Nephron progenitor cell (in vitro differentiated cells): Measurements from ENCODE around the gene MOV10L1.

Experiments
- DNase-seq: peaks from one replicate; pipeline ENCODE4 v3.0.0; 2021
- H3K27ac Mint-ChIP-seq: 2 replicates; pipeline ENCODE4 v1.8.0; 2021; ENCODE audit warnings: mild to moderate bottlenecking, moderate library complexity, mixed read lengths
- H3K27me3 Mint-ChIP-seq: 2 replicates; pipeline ENCODE4 v1.8.0; 2021; ENCODE audit warnings: mild to moderate bottlenecking, low read depth, mixed read lengths; ENCODE audit not compliant: poor library complexity
- H3K36me3 Mint-ChIP-seq: 2 replicates; pipeline ENCODE4 v1.8.0; 2021; ENCODE audit warnings: low read depth, mixed read lengths
- H3K4me1 Mint-ChIP-seq: 2 replicates; pipeline ENCODE4 v1.8.0; 2021; ENCODE audit warnings: mixed read lengths
- H3K4me3 Mint-ChIP-seq: 2 replicates; pipeline ENCODE4 v1.8.0; 2021; ENCODE audit warnings: mild to moderate bottlenecking, moderate library complexity, mixed read lengths
- H3K9me3 Mint-ChIP-seq: 2 replicates; pipeline ENCODE4 v1.8.0; 2021; ENCODE audit warnings: mild to moderate bottlenecking, moderate library complexity, mixed read lengths
- CTCF ChIP-seq: fragments of 200-600 bp; sonication (generic); IDR thresholded peaks from 2 replicates; pipeline ENCODE4 v1.5.0; 2021; ENCODE audit warnings: antibody characterized with exemption

MOV10L1 gene

GRCh38 chr22:50080077-50080465 is 9.7 kb upstream of the MOV10L1 start:
- Mint-ChIP-seq H3K9me3 (no peaks in the 10 kb centered on the region), H3K4me3 (no peak overlapping the region), H3K27ac (peak overlapping the region; percentile 84), H3K27me3 (peaks cover 13% of the 10 kb centered on the region), H3K4me1 (peaks cover 52% of the 10 kb centered on the region), H3K36me3 (no peaks in the 10 kb centered on the region)
- DNase-seq, result no peak
- TF ChIP-seq CTCF, result no peak

GRCh38 chr22:50081426-50082196 is 8.2 kb upstream of the MOV10L1 start:
- Mint-ChIP-seq H3K27me3 (peaks cover 8% of the 10 kb centered on the region), H3K4me3 (no peak overlapping the region), H3K27ac (no peak overlapping the region), H3K36me3 (no peaks in the 10 kb centered on the region), H3K9me3 (peaks cover 2% of the 10 kb centered on the region), H3K4me1 (peaks cover 49% of the 10 kb centered on the region)
- DNase-seq, result no peak
- no peak for TF ChIP-seq CTCF

- Mint-ChIP-seq H3K4me3 (no peak overlapping the region), H3K9me3 (peaks cover 8% of the 10 kb centered on the region), H3K36me3 (no peaks in the 10 kb centered on the region), H3K27ac (no peak overlapping the region), H3K27me3 (peaks cover 8% of the 10 kb centered on the region), H3K4me1 (peaks cover 46% of the 10 kb centered on the region)
- no peak for DNase-seq
- TF ChIP-seq CTCF, result no peak
Observed at GRCh38 chr22:50082197-50082715, 7.5 kb upstream of the MOV10L1 start.

GRCh38 chr22:50082961-50083461 is 6.8 kb upstream of the MOV10L1 start:
- H3K27ac Mint-ChIP-seq, result no peak overlapping the region
- peak overlapping the region; percentile 32 for H3K4me3 Mint-ChIP-seq
- peaks cover 12% of the 10 kb centered on the region for H3K27me3 Mint-ChIP-seq
- H3K4me1 Mint-ChIP-seq, result peaks cover 45% of the 10 kb centered on the region
- no peaks in the 10 kb centered on the region for H3K36me3 Mint-ChIP-seq
- DNase-seq, result no peak
- H3K9me3 Mint-ChIP-seq, result peaks cover 13% of the 10 kb centered on the region
- no peak for TF ChIP-seq CTCF

GRCh38 chr22:50083462-50084079 is 6.2 kb upstream of the MOV10L1 start:
- Mint-ChIP-seq H3K4me1 (peaks cover 40% of the 10 kb centered on the region), H3K4me3 (no peak overlapping the region), H3K27me3 (peaks cover 12% of the 10 kb centered on the region), H3K9me3 (peaks cover 13% of the 10 kb centered on the region), H3K36me3 (no peaks in the 10 kb centered on the region), H3K27ac (no peak overlapping the region)
- DNase-seq, result no peak
- TF ChIP-seq CTCF, result no peak
